Esophagus muscularis mucosa (tissue), 2 donors: Measurements from ENCODE around the gene DIP2B.

Experiments
- EP300 ChIP-seq: sonication (generic); formaldehyde crosslinking; IDR thresholded peaks from one replicate; pipeline ENCODE4 v1.6.1; 2017; ENCODE audit warnings: antibody characterized with exemption
- POLR2A ChIP-seq: fragments of 450-650 bp; IDR thresholded peaks from one replicate; pipeline ENCODE4 v1.6.1; 2017; ENCODE audit warnings: antibody characterized with exemption, moderate library complexity, mild to moderate bottlenecking, low read depth

DNA sequence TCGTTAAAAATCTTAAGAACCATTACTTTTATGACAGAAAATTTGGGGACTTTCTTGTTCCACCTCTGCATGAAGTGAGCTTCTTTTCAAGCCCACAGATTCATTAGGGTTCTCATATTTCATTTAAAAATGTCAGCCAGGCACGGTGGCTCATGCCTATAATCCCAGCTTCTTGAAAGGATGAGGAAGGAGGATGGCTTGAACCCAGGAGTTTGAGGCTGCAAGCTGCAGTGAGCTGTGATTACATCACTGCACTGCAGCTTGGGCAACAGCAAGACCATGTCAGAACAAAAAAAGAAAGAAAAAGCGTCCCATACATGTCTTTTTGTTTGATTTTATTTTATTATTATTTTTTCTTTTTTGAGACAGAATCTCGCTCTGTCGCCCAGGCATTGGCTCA is 215.7 kb downstream of the DIP2B start:
- TF ChIP-seq POLR2A (no peak), EP300 (no peak)
